SH-SY5Y (cell line): ENCODE measurements around the gene RBMX2.

Experiments used
- GATA2 ChIP-seq: IDR thresholded peaks from 2 replicates; pipeline ENCODE4 v1.6.1; 2011; ENCODE audit warnings: mild to moderate bottlenecking, low read depth, low read length
- GATA3 ChIP-seq: IDR thresholded peaks from 2 replicates; pipeline ENCODE4 v1.6.1; 2011; ENCODE audit warnings: low read depth, mild to moderate bottlenecking, low read length, moderate library complexity

DNA sequence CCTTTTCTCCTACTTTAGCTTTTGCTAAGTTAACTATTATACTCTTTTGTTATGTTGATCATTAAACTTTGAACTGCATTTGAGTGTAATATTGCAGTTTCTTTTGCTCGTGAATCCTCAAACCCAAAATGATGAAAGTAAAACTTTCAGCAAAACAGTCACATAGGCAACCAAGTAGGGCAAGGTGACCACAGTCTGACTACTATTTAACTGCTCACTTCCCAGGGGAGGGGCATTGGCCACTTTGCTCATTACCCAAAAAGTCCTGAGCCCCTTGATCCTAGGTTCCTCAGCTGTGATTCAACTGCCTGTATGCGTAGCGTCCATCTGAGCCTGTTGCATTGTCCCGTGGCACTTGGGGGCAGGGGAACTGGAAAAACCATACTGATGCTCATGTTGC lies 17.0 kb downstream of the RBMX2 start:
- no peak for TF ChIP-seq GATA3
- no peak for TF ChIP-seq GATA2
